GM19099 (cell line): ENCODE data around the gene SEMA3E.

ENCODE experiments used
- POLR2A ChIP-seq: IDR thresholded peaks from 3 replicates; pipeline ENCODE4 v1.6.1; 2011; ENCODE audit warnings: low read depth; ENCODE audit not compliant: insufficient read length; ENCODE audit errors: extremely low read depth

SEMA3E gene

DNA sequence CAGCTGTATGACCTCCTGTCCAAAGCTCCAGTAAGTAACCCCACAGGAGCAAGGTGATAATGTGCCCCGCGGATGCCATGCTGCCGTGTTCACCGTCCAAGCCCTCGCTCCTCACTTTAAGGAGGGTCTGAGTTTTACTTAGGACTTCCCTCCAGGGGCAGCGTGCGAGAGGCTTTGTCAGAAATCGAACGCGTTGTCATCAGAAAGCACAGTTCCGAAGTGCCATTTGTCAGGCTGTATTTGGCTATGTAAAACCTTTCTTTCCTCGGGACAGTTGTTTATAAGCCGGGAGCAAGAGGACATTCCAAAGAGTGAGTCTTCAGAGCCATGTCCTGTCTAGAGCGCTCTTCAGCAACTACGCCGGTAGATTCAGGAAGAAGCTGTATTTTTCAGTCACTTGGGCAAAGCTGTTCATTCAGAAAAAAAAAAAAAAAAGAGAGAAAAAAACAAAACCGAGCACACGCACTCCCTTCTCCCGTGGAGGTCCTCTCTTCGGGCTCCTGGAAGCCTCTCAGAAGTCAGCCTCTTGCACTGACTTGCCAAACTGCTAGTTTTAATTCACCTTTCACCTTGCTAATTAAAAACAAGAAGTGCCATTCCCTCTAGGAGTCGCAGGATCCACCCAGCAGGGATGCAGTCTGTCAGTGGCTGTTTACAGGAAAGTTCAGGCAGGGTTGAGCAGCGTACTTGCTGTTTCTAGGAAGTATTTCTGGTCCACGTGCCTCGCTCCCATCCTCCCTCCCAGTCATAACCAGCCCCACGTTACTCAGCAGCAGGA lies at the start of gene SEMA3E:
Gene SEMA3E (minus strand): TSS at position 676 of the 778 bp plus-strand sequence.
- no peak for TF ChIP-seq POLR2A

DNA sequence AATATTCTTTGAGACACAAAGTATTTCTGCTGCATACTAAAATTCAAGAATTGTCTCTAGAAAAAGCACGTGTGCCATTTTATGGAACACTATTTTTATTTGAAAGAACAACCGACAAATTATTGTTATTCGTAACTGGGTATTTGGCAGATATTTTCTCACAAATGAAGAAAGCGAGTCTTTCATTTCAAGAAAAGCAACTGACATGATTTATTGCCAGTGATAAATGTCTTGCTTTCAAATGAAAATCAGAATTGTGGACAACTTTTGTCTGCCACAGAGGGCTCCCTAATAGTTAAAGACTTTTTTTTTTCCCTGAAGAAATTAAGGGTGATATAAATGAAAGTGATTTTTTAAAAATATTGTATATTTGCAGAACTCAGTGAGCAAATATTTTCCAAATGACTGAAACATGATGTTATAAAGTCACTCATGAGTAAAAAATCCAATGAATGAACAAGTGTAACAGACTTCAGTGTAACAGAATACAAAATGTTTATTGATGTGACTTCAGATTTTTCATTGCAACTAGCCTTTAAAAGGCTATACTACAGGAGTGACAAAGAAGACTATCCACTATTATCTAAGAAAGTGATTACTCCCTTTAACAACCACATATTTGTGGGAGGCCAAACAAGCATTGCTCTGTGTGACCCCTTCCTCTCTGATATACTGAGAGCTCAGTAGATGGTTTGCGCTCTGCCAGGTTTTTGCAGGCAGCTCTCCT lies 49.0 kb upstream of the SEMA3E start:
- no peak for TF ChIP-seq POLR2A

DNA sequence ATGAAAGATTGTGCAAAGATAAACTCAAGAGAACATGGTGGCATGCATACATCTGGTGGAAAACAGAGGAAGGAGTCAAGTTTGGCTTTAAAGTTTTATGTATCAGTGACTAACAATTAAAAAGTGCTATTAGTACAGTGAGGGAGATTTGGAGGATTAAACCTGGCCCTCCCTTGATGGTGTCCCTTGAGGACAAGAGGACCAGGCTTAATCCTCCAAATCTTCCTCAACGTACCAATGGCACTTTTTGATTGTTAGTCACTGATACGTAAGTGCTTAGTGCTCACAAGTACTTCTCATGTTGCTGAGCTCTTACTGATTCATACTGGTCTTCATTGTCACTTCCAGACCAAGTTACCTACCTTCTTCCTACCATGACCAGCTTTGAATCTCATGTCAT lies 47.2 kb upstream of the SEMA3E start:
- TF ChIP-seq POLR2A, result no peak

DNA sequence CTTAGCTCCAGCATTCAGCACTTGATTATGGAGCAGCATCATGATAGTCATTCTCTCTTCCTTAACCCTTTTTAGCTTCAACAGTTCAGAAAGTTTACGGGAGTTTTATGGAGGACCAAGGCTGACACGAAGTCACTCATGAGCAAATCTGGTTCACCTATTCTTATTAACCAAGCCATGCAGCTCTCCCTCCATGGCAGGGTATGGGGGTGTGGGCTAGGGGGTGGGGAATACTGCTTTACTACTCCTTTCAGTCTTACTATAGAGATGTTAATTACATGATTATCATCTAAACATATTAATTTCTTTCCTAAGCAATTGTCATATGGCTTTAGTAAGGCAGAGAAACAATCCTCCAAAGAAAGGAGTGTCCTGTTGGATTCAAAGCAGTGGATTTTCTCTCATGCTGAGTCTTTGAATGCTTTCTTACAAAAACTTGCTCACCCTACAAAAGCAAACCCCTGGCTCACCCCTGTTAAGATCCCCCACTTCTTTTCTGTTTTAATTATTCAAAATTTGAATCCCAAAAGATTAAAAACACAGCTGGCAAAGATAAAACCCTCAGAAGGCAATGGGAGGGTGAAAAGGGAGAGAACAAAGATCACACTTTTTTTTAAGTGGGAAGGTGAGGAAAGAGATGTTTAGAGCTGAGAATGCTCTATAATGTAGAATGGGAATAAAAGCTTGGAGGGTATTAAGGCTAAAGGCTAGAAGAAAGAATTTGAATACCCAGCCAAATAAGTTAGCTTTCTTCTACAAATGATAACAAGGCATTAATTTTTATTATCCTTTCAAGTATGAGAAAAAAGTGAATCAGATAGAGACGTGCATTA lies 46.4 kb upstream of the SEMA3E start:
- no peak for TF ChIP-seq POLR2A

DNA sequence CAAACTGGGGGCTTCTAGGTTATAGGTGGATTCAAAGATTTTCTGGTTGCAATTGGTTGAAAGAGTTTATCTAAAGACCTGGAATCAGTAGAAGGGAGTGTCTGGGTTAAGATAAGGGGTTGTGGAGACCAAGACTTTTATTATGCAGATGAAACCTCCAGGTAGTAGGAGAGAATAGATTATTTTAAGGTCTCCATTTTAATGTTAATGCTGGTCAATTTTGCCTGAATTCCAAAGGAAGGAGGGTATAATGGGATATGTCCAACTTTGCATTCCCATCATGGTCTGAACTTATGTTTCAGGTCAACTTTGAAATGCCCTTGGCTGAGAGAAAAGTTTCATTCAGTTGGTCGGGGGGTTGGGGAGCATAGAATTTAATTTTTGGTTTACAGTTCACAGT lies 44.3 kb upstream of the SEMA3E start:
- TF ChIP-seq POLR2A, result no peak

DNA sequence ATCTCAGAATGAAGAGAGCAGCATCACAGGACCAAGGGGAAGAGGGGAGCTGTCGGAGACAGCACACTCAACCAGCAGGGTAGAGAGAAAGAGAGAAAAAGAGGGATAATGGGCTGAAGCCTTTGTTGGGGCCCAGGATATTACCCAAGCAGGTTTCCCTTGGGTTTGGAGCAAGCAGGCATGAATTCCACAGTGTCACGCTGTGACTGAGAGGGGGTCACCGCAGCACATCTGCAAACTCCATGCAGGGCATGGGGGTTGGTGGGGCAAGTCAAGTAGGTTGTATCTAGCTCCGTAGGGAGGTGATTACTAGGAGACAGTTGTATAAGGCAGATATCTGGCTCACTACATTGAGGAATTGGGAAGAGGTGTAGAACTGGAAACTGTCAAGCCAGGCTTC lies 42.2 kb upstream of the SEMA3E start:
- TF ChIP-seq POLR2A, result no peak

DNA sequence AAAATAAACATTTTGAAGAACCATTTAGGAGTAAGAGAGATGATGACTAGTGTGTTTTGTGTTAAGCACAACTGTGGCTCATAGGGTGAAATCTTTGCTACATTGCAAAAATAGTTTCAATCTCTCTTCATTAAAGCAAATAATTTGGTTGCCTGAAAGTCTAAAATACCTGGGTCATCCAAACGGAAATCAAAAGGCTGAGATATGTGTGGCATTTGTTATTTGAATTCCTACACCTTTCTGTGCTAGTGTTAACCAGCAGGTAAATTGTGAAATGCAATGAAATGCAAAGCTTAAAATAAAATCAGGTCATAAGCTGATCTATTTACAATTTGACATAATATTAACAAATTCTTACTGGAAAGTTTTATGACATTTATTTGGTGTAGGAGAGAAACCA lies 40.9 kb upstream of the SEMA3E start:
- TF ChIP-seq POLR2A, result no peak

DNA sequence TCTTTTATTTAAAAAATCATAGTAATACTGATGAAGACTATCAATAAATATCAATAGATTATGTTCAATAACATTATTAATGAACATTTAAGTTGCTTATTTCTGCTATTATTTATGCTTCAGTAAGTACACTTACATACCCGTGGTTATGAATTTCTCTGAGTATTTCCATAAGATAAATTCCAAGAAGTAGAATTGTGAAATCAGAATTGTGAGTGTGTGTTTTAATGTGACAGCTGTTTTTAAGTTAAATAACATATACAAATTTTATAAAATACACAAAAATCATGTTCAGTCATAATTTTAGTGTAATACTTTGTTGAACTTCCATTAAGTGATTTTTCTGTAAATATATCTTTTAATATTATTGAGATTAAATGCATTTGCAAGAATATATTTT lies 37.5 kb upstream of the SEMA3E start:
- no peak for TF ChIP-seq POLR2A

DNA sequence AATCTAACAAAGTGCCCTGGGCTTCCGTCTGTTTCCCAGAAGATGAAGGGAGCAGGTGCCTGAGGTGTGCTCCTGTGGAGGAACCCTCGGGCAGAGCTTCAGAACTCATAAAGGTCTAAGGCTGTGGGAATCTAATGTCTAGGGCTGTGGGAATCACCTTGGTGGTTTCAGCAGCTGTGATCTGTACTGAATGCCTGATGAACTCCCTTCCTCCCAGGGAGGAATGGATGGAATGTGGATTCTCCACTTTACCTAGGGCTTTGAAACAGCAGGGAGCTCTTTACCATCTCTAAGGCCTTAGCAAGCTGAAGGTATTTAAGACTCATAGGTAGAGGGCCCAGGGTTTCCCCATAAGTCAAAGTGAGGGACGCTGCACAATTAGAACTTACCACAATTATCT lies 36.0 kb upstream of the SEMA3E start:
- no peak for TF ChIP-seq POLR2A

DNA sequence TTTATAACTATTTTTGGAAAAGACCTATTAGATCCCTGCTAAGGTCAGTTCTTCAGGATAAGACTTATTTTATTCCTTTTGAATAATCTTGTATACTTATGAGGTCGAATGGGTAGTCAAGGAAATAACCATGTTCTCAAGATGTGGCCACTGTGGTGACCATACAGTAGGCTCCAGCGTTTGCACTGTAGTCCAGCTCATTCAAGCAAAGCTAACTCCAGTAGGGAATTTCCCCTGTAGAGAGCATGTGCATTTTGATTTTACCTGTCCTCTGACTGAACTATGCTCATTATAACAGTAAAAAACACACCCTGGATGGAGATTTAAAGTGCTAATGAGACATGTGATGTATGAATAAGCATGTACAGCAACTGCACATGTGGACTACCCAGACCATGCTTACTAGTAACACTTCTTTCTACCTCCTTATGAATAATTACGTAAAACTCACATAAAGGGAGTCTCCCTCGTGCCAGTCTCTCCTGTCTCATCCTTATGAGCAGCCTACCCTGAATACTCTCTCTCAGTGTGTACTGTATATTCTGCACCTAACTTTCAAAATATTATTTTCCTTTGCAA lies 32.4 kb upstream of the SEMA3E start:
- no peak for TF ChIP-seq POLR2A

DNA sequence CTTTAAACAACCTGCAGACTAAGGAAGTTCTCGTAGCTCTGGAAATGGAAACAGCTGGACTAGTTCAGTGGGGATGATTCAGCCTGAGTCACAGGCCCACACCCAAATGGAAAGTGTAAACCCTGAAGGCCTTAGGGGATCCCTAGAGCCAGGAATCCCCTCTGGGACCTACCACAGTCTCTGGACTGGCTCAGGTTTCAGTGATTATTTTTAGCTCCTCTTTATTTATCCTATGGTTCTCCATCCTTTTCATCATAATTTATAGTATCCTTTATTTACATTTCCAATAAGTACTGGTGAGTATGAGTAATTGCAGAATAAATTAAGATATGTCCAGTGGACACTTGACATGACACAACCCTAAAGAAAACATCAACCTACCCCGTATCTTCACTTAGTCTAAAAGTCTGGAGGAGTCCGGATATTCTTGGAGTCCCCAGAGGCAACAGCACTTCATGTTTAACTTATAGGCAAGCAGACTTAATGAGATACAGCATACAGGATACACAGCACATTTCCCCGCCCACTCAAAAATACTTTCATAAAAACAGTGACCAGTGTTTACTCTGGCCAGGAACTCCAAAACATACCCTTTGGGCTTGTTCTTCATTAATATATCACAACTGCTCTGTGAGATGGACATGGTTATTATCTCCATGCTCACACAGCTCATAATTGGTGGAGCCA lies 28.4 kb upstream of the SEMA3E start:
- TF ChIP-seq POLR2A, result no peak

DNA sequence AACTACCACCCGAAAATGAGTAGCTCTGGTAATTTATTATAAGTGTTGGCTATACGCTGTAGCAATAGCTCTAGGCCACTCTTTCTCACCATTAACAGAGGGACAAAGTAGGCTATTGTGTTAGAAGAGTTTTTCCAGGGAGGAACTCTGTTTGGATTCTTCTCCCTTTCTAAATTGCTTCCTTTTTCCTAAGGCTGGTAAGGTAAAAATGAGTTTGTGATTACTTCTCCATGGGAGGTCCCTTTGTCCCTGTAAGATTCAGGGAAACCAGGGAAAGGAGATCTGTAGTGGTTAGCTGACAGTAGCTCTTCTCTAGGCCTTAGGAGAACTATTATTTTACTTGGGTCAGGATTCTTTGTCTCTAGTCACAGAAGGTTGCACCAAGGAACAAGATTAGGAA lies 23.2 kb upstream of the SEMA3E start:
- no peak for TF ChIP-seq POLR2A

DNA sequence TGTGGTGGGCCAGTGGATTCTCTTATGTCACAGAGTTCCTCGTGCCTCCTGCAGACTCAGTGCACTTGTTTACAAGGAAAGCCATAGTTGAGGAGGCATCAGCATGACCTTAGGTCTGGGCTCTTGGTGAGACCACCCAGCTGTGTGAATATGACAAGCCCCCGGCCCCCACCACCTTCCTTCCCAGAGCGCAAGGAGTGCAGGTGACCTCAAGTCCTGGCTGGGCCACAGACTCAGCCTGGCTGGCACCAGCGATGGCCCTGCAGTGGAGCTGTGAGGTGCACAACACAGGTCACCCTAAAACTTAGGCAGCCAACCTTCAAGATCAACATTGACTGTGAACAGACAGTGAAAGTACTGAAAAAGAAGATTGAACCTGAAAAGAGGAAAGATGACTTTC lies 14.2 kb upstream of the SEMA3E start:
- no peak for TF ChIP-seq POLR2A

DNA sequence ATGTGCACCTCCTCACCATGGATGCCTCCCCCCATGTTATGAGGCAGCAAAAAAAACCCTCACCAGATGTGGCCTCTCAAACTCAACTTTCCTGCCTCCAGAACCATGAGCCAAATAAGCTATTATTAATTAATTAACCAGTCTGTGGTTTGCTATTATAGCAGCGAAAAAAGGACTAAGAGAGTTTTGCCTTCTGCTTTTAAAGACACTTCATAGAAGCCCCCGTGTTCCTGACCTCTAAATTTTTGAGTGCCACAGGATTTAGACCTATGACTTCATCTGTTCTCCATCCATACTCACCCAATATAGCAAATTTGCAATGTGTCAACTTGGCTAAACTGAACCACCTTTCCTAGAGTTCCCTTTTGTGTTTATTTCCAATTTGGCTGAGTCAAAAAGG lies 9.2 kb upstream of the SEMA3E start:
- TF ChIP-seq POLR2A, result no peak

DNA sequence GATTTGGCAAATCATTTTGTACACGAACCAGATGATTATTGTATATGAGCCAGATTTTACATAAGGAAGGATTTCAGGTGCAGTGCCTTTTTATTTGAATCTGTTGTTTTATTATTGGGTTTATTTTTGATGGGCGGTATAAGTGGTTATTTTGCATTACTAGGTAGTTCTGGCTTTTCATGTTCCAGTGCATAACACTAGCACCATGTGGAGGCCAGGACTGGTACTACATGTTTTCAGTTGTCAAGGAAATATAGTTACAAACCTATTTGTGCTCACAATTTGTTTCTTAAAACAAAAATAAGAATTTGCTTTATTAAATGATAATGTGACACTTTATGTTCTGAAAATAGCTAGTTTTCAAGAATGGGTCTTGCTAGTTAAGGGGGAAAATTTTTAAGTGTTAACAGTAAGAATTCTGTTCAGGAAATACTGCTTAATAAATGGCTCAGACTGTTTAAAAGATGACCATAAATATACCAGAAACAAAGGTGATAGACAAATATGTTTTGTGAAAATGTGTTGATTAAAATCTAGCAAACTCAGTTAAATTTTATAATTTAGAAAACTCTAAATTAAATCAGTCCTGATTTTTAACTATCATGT lies 7.1 kb upstream of the SEMA3E start:
- no peak for TF ChIP-seq POLR2A

DNA sequence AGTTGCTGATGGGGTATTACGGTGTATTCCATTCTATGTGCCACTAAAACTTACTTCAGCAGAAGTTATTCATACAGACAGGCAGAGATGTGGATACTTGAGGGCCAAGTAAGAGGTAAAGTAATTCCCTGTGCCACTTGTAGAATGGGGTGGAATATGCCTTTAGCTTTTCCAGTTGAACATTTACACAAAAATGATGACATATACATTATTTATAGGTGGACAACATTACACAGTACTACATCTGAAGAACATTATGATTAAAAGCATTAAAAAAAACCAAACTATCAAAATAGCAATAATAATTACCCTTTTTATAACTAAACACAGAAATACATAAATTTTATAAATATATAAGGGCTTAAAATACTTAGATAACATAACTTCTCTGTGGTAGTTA lies 3.5 kb upstream of the SEMA3E start:
- TF ChIP-seq POLR2A, result no peak
